Fibroblast of lung (primary cell): Measurements from ENCODE around the gene NKD2.

Experiments
- CTCF ChIP-seq, 2 donors: IDR thresholded peaks in 1 of 2; conservative IDR thresholded peaks in 1 of 2; 1 replicate in 1 of 2; 2 replicates in 1 of 2; pipeline ENCODE4 v1.5.1; 2011 to 2012; ENCODE audit warnings: low read length in 2 of 2, control low read depth in 1 of 2, inconsistent platforms in 1 of 2, low read depth in 1 of 2, mild to moderate bottlenecking in 1 of 2
- EZH2 ChIP-seq: IDR thresholded peaks from 2 replicates; pipeline ENCODE4 v1.5.1; 2012; ENCODE audit warnings: low read length, control low read depth, mild to moderate bottlenecking; ENCODE audit errors: missing control alignments

DNA sequence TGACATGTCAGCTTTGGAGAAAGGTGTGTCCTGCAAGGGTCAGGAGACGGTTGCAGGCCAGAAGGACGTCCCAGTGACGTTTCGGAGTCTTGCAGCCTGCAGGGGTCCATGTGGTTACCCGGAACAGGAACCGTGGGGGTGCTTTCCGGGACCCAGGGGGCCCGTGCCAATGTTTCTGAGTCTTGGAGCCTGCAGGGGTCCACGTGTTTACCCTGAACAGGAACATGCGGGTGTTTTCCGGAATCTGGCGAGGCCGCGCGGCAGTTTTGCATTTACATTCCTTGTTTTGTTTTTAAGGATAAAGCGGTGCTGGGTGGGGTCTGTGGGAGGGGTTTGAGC lies 30.6 kb downstream of the NKD2 start:
- no peak for TF ChIP-seq CTCF (conservative IDR thresholded peaks at IDR 0.05 in 1 of 2, IDR thresholded peaks at IDR 0.05 in 1 of 2; ENCODE audit: low read depth in 1 of 2, low read length in 2 of 2)
- TF ChIP-seq EZH2: no peak
